C4-2B (cell line): Measurements from ENCODE around the gene SPINK4.

ENCODE experiments used
- H3K27ac ChIP-seq: fragments of 450-650 bp; 2 replicates; pipeline ENCODE4 v1.5.1; 2017
- ZFX ChIP-seq: fragments of 450-650 bp; IDR thresholded peaks from 2 replicates; pipeline ENCODE4 v1.6.1; 2017
- TF ChIP-seq, protein P1 (sequence below): fragments of 450-650 bp; conservative IDR thresholded peaks from 2 replicates; pipeline ENCODE4 v1.5.1; 2017; ENCODE audit warnings: mild to moderate bottlenecking

Gene SPINK4

GRCh38 chr9:33229359-33230114 is 10.4 kb upstream of the SPINK4 start:
- H3K27ac ChIP-seq, result no peak overlapping the region
- TF ChIP-seq ZFX, result no peak
- TF ChIP-seq, protein P1, sequence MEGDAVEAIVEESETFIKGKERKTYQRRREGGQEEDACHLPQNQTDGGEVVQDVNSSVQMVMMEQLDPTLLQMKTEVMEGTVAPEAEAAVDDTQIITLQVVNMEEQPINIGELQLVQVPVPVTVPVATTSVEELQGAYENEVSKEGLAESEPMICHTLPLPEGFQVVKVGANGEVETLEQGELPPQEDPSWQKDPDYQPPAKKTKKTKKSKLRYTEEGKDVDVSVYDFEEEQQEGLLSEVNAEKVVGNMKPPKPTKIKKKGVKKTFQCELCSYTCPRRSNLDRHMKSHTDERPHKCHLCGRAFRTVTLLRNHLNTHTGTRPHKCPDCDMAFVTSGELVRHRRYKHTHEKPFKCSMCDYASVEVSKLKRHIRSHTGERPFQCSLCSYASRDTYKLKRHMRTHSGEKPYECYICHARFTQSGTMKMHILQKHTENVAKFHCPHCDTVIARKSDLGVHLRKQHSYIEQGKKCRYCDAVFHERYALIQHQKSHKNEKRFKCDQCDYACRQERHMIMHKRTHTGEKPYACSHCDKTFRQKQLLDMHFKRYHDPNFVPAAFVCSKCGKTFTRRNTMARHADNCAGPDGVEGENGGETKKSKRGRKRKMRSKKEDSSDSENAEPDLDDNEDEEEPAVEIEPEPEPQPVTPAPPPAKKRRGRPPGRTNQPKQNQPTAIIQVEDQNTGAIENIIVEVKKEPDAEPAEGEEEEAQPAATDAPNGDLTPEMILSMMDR, result no peak; the same call in 1 of the 2 replicates

DNA sequence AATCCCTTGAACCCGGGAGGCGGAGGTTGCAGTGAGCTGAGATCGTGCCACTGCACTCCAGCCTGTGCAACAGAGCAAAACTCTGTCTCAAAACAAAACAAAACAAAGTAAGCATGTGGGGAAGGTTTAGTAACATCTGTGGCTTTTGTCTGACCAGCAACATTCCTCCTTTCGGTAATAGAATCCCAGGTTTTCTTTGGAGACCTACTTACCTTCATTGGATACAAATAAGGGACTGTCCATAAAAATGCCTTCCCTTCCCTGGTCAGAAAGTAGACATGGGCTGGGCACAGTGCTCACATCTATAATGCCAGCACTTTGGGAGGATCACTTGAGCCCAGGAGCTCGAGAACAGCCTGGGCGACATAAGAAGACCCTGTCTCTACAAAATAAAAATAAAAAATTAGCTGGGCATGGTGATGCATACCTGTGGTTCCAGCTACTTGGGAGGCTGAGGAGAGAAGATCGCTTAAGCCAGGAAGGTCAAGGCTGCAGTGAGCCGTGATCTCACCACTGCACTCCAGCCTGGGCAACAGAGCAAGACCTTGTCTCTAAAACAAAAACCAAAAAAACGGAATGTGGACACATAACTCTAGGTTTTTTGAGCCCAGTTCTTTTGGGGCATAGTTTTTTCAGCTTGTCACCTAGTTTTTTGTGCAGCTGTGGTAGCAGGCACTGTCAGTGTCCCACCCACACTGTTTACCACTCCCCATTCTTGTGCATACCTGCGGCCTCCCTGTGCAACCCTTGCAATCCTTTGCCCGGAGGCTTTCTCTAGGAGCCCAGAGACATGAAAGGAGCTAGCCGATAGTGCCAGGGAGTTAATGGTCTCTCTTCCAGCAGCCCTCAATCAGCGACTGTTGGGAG is 9.0 kb upstream of the SPINK4 start:
- no peak overlapping the region for H3K27ac ChIP-seq
- TF ChIP-seq, protein P1, result no peak
- no peak for TF ChIP-seq ZFX

- TF ChIP-seq ZFX, result no peak
- TF ChIP-seq, protein P1, result no peak
- no peak overlapping the region for H3K27ac ChIP-seq
Measured at GRCh38 chr9:33231623-33231942, 8.4 kb upstream of the SPINK4 start.

DNA sequence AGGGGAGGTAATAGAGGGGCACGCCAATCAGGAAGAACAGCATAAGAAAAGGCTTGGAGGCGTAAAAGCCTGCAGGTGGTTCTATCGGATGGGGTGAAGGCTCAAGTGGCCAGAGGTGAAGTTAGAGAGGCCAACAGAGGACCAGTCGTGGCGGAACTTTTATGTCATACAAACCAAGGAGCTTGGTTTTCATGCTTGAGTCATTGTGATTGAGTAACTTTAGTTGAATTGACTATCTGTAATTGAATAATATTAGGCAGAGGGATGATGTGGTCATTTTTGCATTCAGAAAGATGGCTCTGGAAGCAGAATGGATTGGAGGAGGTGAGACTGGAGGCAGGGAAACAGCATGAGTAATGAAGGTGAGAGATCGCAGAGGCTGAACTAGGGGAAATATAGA is 7.2 kb upstream of the SPINK4 start:
- TF ChIP-seq ZFX, result no peak
- TF ChIP-seq, protein P1, result no peak

GRCh38 chr9:33233626-33234342 is 6.2 kb upstream of the SPINK4 start:
- H3K27ac ChIP-seq, result peak overlapping the region; percentile 3
- TF ChIP-seq ZFX, result no peak
- TF ChIP-seq, protein P1, result no peak

More for the DNA sequence above, 7.2 kb upstream of the SPINK4 start:
- H3K27ac ChIP-seq, result no peak overlapping the region

GRCh38 chr9:33234511-33235467 is 5.2 kb upstream of the SPINK4 start:
- H3K27ac ChIP-seq, result peak overlapping the region; percentile 3; the same call in 1 of the 2 replicates
- TF ChIP-seq ZFX, result no peak
- TF ChIP-seq, protein P1, result no peak
